HepG2 (cell line): ENCODE results near the gene ALDH18A1. TPM values are rescaled to one million over a fixed set of nuclear protein-coding genes. Genes with fewer than 3 reads are reported as not detected.

Experiments used
- ATRX ChIP-seq: sonication (generic); formaldehyde crosslinking; IDR thresholded peaks from 2 replicates; pipeline ENCODE4 v1.4.0; 2020; ENCODE audit warnings: missing genetic modification reagents, borderline replicate concordance
- HBP1 ChIP-seq: IDR thresholded peaks from 2 replicates; pipeline ENCODE4 v1.6.1; 2016; ENCODE audit warnings: low read depth, control low read depth
- KDM2A ChIP-seq: sonication (generic); formaldehyde crosslinking; IDR thresholded peaks from 2 replicates; pipeline ENCODE4 v1.4.0; 2020; ENCODE audit warnings: low read depth, missing genetic modification reagents, borderline replicate concordance
- KDM5A ChIP-seq: fragments of 200-600 bp; sonication (generic); IDR thresholded peaks from 2 replicates; pipeline ENCODE4 v1.7.0; 2018; ENCODE audit warnings: antibody characterized with exemption, mild to moderate bottlenecking, low read length, borderline replicate concordance
- KLF6 ChIP-seq: IDR thresholded peaks from 2 replicates; pipeline ENCODE4 v1.8.0; 2016; ENCODE audit warnings: missing biosample characterization, missing genetic modification reagents
- MAX ChIP-seq: IDR thresholded peaks from 2 replicates; pipeline ENCODE4 v1.6.1; 2012; ENCODE audit warnings: inconsistent platforms
- PCBP1 ChIP-seq: fragments of 200-400 bp; formaldehyde crosslinking; IDR thresholded peaks from 2 replicates; pipeline ENCODE4 v1.6.1; 2017; ENCODE audit warnings: mild to moderate bottlenecking, low read depth, low read length, borderline replicate concordance
- REST ChIP-seq, 2 experiments: IDR thresholded peaks; 2 replicates each; pipeline ENCODE4 v1.6.1; 2011 to 2012; ENCODE audit warnings: low read length in 2 of 2, borderline replicate concordance in 1 of 2, low read depth in 1 of 2, mild to moderate bottlenecking in 1 of 2, moderate library complexity in 1 of 2
- ZBTB7A ChIP-seq: sonication (generic); formaldehyde crosslinking; IDR thresholded peaks from 2 replicates; pipeline ENCODE4 v1.8.0; 2022; ENCODE audit warnings: mild to moderate bottlenecking, missing genetic modification reagents
- ZNF275 ChIP-seq: sonication (generic); formaldehyde crosslinking; IDR thresholded peaks from 2 replicates; pipeline ENCODE4 v1.8.0; 2022; ENCODE audit warnings: missing genetic modification reagents, mild to moderate bottlenecking, inconsistent platforms, borderline replicate concordance
- ZNF367 ChIP-seq: sonication (generic); formaldehyde crosslinking; IDR thresholded peaks from 2 replicates; pipeline ENCODE4 v1.4.0; 2020; ENCODE audit warnings: missing genetic modification reagents, borderline replicate concordance
- ZNF414 ChIP-seq: sonication (generic); formaldehyde crosslinking; IDR thresholded peaks from 2 replicates; pipeline ENCODE4 v1.5.0; 2020; ENCODE audit warnings: missing genetic modification reagents
- ZNF451 ChIP-seq: sonication (generic); formaldehyde crosslinking; IDR thresholded peaks from 2 replicates; pipeline ENCODE4 v1.5.0; 2020; ENCODE audit warnings: mild to moderate bottlenecking, missing genetic modification reagents
- ZNF547 ChIP-seq: sonication (generic); formaldehyde crosslinking; IDR thresholded peaks from 2 replicates; pipeline ENCODE4 v1.5.1; 2020; ENCODE audit warnings: mild to moderate bottlenecking, missing genetic modification reagents
- ZNF562 ChIP-seq: sonication (generic); formaldehyde crosslinking; IDR thresholded peaks from 2 replicates; pipeline ENCODE4 v1.8.0; 2022; ENCODE audit warnings: missing genetic modification reagents, borderline replicate concordance
- ZNF574 ChIP-seq: sonication (generic); formaldehyde crosslinking; IDR thresholded peaks from 2 replicates; pipeline ENCODE4 v1.4.0; 2020; ENCODE audit warnings: missing genetic modification reagents
- ZNF75D ChIP-seq: sonication (generic); formaldehyde crosslinking; IDR thresholded peaks from 2 replicates; pipeline ENCODE4 v1.8.1; 2023; ENCODE audit warnings: missing genetic modification reagents, mild to moderate bottlenecking, borderline replicate concordance
- ZNF891 ChIP-seq: sonication (generic); formaldehyde crosslinking; IDR thresholded peaks from 2 replicates; pipeline ENCODE4 v1.5.0; 2020; ENCODE audit warnings: mild to moderate bottlenecking, missing genetic modification reagents
- ZSCAN31 ChIP-seq: sonication (generic); formaldehyde crosslinking; IDR thresholded peaks from 2 replicates; pipeline ENCODE4 v1.5.0; 2020; ENCODE audit warnings: low read depth, mild to moderate bottlenecking, missing genetic modification reagents
- polyA plus RNA-seq, 8 experiments: library from polyadenylated mRNA; depleted of rRNA in 3 of 8; stranded (reverse) in 7 of 8; unstranded in 1 of 8; fragments of >200 nt; fragmentation: Illumina TruSeq in 4 of 8; extraction: Trizol in 4 of 8; gene quantifications; 2 replicates each; pipeline versions ENCODE4 v1.2.1 to v1.2.3, GENCODE V29; 2011 to 2016; ENCODE audit warnings: low read depth in 4 of 8, missing spikeins in 1 of 8, mixed read lengths in 1 of 8; ENCODE audit not compliant: insufficient read depth in 1 of 8
- total RNA-seq, 5 experiments: library from RNA; depleted of rRNA; stranded (reverse); fragments of >200 nt; fragmentation: Illumina TruSeq; extraction: Trizol; gene quantifications; 2 replicates each; pipeline ENCODE4 v1.2.3, GENCODE V29; 2016; ENCODE audit warnings: low read depth in 1 of 5

ALDH18A1 gene
- total and polyA plus RNA-seq, 2 of the 13 experiments (the other 11 are each of a cell fraction or from before 2014, with no cell fraction given), result 180 to 263 TPM

- TF ChIP-seq ATRX (CRISPR knock-in tag) (no peak), ZNF451 (no peak), ZNF275 (CRISPR knock-in tag) (no peak), ZSCAN31 (CRISPR knock-in tag) (peak; percentile 47; the same call in 1 of the 2 replicates), ZBTB7A (no peak), MAX (peak; percentile 61), ZNF574 (CRISPR knock-in tag) (no peak; the same call in 1 of the 2 replicates), KDM5A (no peak), KLF6 (CRISPR knock-in tag) (peak; percentile 42; the same call in 1 of the 2 replicates), ZNF891 (CRISPR knock-in tag) (no peak), ZNF367 (CRISPR knock-in tag) (no peak), PCBP1 (no peak), ZNF75D (no peak), KDM2A (peak; percentile 60; the same call in 1 of the 2 replicates), REST (IDR thresholded peaks at IDR 0.05; ENCODE audit: borderline replicate concordance in 1 of 2, low read depth in 1 of 2, low read length in 2 of 2) (peak in 1 of 2 experiments; percentile 17; a peak in 2 of 4 replicates), ZNF414 (CRISPR knock-in tag) (no peak), ZNF547 (CRISPR knock-in tag) (peak; percentile 81; the same call in 1 of the 2 replicates), ZNF562 (CRISPR knock-in tag) (no peak), HBP1 (CRISPR knock-in tag) (no peak)
These were observed 95.2 kb downstream of the ALDH18A1 start, which contains the start of gene SORBS1 (continued) for GRCh38 chr10:95561177-95561863.
